HepG2 (cell line): ENCODE results near the gene CLIP2. TPM values are rescaled to one million over a fixed set of nuclear protein-coding genes. Genes with fewer than 3 reads are reported as not detected.

Experiments
- HBP1 ChIP-seq: IDR thresholded peaks from 2 replicates; pipeline ENCODE4 v1.6.1; 2016; ENCODE audit warnings: low read depth, control low read depth
- KDM5B ChIP-seq: sonication (generic); formaldehyde crosslinking; IDR thresholded peaks from 2 replicates; pipeline ENCODE4 v1.4.0; 2020; ENCODE audit warnings: missing genetic modification reagents, mild to moderate bottlenecking, borderline replicate concordance
- PAF1 ChIP-seq: IDR thresholded peaks from 2 replicates; pipeline ENCODE4 v1.6.1; 2016; ENCODE audit warnings: missing genetic modification reagents, missing compliant biosample characterization
- POLR2G ChIP-seq: fragments of 200-400 bp; formaldehyde crosslinking; IDR thresholded peaks from 2 replicates; pipeline ENCODE4 v1.6.1; 2018; ENCODE audit warnings: mild to moderate bottlenecking, low read depth, low read length, moderate library complexity
- RAD51 ChIP-seq: fragments of 450-650 bp; IDR thresholded peaks from 2 replicates; pipeline ENCODE4 v1.6.1; 2016; ENCODE audit warnings: borderline replicate concordance
- SMYD3 ChIP-seq: sonication (generic); formaldehyde crosslinking; IDR thresholded peaks from 2 replicates; pipeline ENCODE4 v1.8.1; 2023; ENCODE audit warnings: mild to moderate bottlenecking, missing genetic modification reagents
- STAG1 ChIP-seq: sonication (generic); formaldehyde crosslinking; IDR thresholded peaks from 2 replicates; pipeline ENCODE4 v1.4.0; 2020; ENCODE audit warnings: missing genetic modification reagents
- TSC22D2 ChIP-seq: sonication (generic); formaldehyde crosslinking; IDR thresholded peaks from 2 replicates; pipeline ENCODE4 v1.5.1; 2020; ENCODE audit warnings: missing genetic modification reagents, mild to moderate bottlenecking, borderline replicate concordance
- ZNF318 ChIP-seq: sonication (generic); formaldehyde crosslinking; IDR thresholded peaks from 2 replicates; pipeline ENCODE4 v1.4.0; 2020; ENCODE audit warnings: mild to moderate bottlenecking, missing genetic modification reagents
- ZNF598 ChIP-seq: sonication (generic); formaldehyde crosslinking; IDR thresholded peaks from 2 replicates; pipeline ENCODE4 v1.5.1; 2020; ENCODE audit warnings: mild to moderate bottlenecking, missing genetic modification reagents, borderline replicate concordance
- ZNF790 ChIP-seq: sonication (generic); formaldehyde crosslinking; IDR thresholded peaks from 2 replicates; pipeline ENCODE4 v1.8.0; 2022; ENCODE audit warnings: missing genetic modification reagents, mild to moderate bottlenecking, borderline replicate concordance
- polyA plus RNA-seq, 8 experiments: library from polyadenylated mRNA; depleted of rRNA in 3 of 8; stranded (reverse) in 7 of 8; unstranded in 1 of 8; fragments of >200 nt; fragmentation: Illumina TruSeq in 4 of 8; extraction: Trizol in 4 of 8; gene quantifications; 2 replicates each; pipeline versions ENCODE4 v1.2.1 to v1.2.3, GENCODE V29; 2011 to 2016; ENCODE audit warnings: low read depth in 4 of 8, missing spikeins in 1 of 8, mixed read lengths in 1 of 8; ENCODE audit not compliant: insufficient read depth in 1 of 8
- total RNA-seq, 5 experiments: library from RNA; depleted of rRNA; stranded (reverse); fragments of >200 nt; fragmentation: Illumina TruSeq; extraction: Trizol; gene quantifications; 2 replicates each; pipeline ENCODE4 v1.2.3, GENCODE V29; 2016; ENCODE audit warnings: low read depth in 1 of 5
- TF ChIP-seq, protein P1 (sequence below): sonication (generic); formaldehyde crosslinking; IDR thresholded peaks from 2 replicates; pipeline ENCODE4 v1.5.0; 2020; ENCODE audit warnings: mild to moderate bottlenecking, missing genetic modification reagents, borderline replicate concordance
- TF ChIP-seq, protein P2 (sequence below): conservative IDR thresholded peaks from 2 replicates; pipeline ENCODE4 v1.6.1; 2018; ENCODE audit warnings: missing genetic modification reagents

The CLIP2 gene
- total and polyA plus RNA-seq, 2 of the 13 experiments (the other 11 are each of a cell fraction or from before 2014, with no cell fraction given) = 6.5 to 17.4 TPM

DNA sequence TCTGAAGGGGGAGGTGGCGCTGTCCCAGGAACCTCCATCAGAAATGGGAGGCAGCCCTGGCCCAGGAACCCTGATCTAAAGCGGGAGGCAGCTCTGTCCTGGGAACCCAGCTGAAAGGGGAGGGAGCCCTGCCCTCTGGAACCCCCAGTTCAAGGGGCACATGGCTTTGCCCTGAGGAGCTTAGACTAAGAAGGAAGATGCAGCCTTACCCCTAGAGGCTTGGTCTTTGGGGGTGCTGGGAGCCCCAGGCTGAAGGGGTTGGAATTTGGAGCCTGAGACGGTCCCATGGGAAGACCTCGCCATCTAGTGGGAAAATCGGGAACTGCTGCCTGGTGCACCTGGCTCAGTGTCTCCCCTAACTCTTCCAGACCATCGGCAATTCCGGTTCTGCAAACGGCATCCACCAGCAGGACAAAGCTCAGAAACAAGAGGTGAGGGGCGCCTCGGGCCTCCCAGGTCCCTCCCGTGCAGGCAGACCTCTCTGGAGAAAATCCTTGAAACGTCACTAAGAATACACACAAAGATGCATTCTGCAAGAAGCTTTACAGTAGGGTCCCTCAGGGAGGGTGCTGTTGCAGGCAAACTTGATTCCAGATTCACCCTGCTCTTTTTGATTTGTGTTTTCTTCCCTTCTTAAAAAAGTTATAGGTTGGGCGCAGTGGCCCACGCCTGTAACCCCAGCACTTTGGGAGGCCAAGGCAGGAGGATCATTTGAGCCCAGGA, 112.1 kb downstream of the CLIP2 start (continued):
- TF ChIP-seq HBP1 (no peak), SMYD3 (CRISPR knock-in tag) (no peak), ZNF318 (CRISPR knock-in tag) (no peak), ZNF790 (CRISPR knock-in tag) (no peak), PAF1 (CRISPR knock-in tag) (no peak), TSC22D2 (CRISPR knock-in tag) (no peak), ZNF598 (CRISPR knock-in tag) (no peak), KDM5B (CRISPR knock-in tag) (0 out of 2 replicates have a peak, but pooled peaks have one; percentile 35), STAG1 (CRISPR knock-in tag) (peak; percentile 97), RAD51 (no peak), POLR2G (no peak)
- TF ChIP-seq, protein P1, sequence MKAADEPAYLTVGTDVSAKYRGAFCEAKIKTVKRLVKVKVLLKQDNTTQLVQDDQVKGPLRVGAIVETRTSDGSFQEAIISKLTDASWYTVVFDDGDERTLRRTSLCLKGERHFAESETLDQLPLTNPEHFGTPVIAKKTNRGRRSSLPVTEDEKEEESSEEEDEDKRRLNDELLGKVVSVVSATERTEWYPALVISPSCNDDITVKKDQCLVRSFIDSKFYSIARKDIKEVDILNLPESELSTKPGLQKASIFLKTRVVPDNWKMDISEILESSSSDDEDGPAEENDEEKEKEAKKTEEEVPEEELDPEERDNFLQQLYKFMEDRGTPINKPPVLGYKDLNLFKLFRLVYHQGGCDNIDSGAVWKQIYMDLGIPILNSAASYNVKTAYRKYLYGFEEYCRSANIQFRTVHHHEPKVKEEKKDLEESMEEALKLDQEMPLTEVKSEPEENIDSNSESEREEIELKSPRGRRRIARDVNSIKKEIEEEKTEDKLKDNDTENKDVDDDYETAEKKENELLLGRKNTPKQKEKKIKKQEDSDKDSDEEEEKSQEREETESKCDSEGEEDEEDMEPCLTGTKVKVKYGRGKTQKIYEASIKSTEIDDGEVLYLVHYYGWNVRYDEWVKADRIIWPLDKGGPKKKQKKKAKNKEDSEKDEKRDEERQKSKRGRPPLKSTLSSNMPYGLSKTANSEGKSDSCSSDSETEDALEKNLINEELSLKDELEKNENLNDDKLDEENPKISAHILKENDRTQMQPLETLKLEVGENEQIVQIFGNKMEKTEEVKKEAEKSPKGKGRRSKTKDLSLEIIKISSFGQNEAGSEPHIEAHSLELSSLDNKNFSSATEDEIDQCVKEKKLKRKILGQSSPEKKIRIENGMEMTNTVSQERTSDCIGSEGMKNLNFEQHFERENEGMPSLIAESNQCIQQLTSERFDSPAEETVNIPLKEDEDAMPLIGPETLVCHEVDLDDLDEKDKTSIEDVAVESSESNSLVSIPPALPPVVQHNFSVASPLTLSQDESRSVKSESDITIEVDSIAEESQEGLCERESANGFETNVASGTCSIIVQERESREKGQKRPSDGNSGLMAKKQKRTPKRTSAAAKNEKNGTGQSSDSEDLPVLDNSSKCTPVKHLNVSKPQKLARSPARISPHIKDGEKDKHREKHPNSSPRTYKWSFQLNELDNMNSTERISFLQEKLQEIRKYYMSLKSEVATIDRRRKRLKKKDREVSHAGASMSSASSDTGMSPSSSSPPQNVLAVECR = peak; percentile 31; the same call in 1 of the 2 replicates
- TF ChIP-seq, protein P2, sequence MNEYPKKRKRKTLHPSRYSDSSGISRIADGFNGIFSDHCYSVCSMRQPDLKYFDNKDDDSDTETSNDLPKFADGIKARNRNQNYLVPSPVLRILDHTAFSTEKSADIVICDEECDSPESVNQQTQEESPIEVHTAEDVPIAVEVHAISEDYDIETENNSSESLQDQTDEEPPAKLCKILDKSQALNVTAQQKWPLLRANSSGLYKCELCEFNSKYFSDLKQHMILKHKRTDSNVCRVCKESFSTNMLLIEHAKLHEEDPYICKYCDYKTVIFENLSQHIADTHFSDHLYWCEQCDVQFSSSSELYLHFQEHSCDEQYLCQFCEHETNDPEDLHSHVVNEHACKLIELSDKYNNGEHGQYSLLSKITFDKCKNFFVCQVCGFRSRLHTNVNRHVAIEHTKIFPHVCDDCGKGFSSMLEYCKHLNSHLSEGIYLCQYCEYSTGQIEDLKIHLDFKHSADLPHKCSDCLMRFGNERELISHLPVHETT (CRISPR knock-in tag) = no peak
